Activated T-helper 1 cell treated with anti-CD3 and anti-CD28 coated beads, Interleukin-2, amount 50 U/mL, for 16 hours (primary cell): Measurements from ENCODE around the gene MBD4.

Source experiments
- DNase-seq, 2 donors: peaks; one replicate each; pipeline ENCODE4 v3.0.0-alpha.2; 2020; ENCODE audit warnings: low read depth in 1 of 2, low spot score in 1 of 2

The MBD4 gene

DNA sequence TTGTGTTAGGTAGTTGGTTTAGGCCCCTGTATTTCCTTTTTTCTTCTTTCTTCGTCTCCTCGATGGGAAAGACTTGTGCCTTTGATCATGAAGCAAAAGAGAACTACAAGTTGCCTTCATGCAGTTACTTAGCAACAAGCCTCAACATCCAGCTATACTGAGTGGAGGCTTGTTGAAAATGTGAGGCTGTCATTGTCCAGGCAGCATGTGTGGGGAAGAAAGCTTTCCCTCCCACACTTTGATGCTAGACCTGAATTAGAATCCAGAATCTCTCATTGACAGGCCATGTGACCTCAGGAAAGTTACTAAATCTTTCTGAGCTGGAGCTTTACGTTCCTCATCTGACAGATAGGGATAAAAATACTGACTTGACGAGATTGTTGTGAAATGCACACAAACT lies 24.0 kb upstream of the MBD4 start:
- no peak for DNase-seq

DNA sequence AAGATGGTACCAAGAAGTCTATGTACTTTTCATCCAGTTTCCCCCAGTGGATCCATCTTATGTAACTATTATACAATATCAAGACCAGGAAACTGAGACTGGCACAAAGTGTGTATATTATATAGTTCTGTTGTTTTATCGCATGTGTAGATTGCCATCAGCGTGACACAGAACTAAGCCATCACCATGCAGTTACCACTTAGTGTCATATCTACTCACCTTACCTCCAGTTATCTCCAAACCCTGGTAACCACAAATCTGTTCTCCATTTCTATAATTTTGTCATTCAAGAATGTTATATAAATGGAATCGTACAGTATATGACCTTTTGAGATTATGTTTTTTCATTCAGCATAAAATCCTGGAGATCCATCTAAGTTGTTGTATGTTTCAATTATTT lies 23.3 kb upstream of the MBD4 start:
- DNase-seq: no peak

DNA sequence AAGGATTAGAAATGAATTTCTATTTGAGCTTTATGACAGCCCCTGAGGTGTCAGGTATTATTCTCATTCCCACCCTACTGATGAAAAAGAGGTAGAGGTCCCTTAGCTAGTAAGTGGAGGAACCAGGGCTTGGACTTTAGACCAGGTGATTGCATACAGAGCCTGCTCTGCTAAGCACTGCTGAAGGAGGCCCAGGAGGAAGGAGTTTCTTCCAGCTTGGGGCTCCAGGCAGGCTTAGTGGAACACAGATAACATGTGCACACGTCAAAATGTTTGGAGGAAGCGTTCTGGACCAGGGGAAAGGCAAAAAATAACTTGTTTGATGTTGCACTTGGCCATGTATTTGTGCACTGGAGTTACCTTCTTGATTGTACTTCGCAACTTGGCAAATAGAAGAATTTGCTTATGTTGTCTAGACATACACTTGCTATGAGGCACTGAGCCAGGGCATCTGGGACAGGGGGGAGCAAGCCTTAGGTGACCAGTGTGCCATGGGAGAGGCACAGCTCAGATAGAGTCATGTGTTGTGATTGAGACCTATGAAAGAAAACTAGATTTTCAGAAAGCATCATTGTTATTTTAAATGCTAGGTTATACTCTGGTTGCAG lies 22.7 kb upstream of the MBD4 start:
- DNase-seq: no peak

DNA sequence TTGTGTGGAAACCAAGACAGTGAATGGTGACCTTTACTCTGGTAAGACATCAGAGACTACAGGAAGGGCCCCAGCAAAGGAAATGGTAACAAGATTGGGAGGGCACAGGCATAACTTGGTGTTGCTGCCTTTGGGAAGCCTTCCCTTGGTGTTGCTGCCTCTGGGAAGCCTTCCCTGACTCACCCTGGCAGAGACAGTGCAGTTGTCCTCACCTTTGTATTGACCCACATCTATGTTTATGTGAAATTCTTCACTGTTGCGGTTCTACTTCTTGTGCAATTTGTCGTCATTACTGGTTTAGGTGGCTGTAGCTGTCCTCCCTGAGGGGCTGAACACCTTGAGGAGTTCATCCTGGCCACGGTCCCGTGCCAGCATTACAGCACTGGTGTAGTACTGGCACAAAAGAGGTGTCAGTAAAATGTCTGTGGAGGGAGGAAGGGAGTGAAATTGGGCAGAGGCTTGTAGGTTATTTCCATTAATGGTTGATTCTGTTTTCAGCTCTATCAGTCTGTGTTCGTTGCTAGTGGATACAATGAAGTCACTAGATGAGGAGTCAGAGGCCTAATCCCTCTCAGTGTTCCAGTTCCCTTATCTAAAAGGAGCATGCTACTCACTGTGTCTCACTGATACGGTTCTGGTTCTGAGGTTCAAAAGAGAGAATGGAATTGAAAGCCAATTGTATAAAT lies 21.9 kb upstream of the MBD4 start:
- no peak for DNase-seq

DNA sequence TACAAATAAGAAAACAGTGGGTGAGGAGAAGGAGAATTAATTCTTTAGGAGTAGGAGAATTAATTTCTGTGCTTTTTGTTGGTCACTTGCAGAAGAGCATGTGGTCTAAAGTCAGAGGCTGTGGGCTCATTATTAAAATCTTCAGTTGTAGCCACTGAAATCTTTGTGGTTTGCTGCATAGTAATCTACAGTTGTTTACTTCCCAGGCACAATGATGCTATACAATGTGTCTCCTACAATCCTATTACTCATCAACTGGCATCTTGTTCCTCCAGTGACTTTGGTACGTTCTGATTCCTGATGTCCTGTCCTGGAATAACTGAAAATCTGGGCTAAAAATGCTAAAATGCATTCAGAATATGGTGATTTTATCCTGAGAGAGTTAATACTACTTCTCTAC lies 21.3 kb upstream of the MBD4 start:
- DNase-seq: no peak

DNA sequence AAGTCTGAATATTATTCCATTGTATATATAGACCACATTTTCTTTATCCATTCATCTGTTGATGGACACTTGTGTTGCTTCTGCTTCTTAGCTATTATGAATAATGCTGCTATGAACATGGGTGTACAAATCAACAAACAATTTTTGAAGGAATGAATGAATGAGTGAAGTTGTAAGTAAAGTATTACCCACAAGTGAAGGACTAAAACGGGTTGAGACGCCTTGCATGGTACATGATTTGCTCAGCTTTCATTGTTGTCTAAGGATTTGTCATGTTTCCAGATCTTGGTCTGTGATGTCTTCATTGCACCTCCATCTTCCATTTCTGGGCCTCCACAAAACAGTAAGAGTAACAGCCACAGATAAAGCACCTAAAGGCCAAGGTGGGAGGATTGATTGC lies 20.8 kb upstream of the MBD4 start:
- DNase-seq: no peak

DNA sequence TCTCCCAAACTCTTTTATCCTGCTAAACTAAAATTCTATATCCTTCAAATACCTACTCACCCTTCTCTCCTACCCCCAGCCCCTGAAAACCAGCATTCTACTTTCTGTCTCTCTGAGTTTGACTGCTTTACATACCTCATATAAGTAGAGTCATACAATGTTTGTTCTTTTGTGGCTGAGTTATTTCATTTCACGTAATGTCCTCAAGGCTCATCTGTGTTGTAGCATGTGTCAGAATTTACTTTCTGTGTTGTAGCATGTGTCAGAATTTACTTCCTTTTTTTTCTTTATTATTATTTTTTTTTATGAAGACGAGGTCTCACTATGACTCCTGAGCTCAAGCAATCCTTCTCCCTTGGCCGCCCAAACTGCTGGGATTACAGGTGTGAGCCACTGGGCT lies 20.4 kb upstream of the MBD4 start:
- DNase-seq: no peak

DNA sequence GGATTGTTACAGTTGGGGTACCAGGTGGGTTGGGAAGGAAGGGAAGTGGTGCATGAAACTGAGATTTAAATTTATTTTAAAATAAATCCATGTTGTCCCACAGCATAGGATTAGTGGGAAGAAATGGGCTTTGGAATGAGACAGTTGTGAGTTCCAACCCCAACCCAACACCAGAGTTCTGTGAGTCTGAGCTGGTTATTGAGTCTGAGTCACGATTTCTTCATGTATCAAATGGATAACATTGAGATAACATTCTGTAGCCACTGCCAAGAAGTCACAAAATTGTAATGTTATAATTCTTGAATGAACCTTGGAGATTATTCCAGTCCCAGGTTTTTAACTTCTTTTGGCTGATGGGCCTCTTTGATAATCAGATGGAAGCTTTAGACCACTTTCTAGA lies 14.0 kb upstream of the MBD4 start:
- DNase-seq: no peak

DNA sequence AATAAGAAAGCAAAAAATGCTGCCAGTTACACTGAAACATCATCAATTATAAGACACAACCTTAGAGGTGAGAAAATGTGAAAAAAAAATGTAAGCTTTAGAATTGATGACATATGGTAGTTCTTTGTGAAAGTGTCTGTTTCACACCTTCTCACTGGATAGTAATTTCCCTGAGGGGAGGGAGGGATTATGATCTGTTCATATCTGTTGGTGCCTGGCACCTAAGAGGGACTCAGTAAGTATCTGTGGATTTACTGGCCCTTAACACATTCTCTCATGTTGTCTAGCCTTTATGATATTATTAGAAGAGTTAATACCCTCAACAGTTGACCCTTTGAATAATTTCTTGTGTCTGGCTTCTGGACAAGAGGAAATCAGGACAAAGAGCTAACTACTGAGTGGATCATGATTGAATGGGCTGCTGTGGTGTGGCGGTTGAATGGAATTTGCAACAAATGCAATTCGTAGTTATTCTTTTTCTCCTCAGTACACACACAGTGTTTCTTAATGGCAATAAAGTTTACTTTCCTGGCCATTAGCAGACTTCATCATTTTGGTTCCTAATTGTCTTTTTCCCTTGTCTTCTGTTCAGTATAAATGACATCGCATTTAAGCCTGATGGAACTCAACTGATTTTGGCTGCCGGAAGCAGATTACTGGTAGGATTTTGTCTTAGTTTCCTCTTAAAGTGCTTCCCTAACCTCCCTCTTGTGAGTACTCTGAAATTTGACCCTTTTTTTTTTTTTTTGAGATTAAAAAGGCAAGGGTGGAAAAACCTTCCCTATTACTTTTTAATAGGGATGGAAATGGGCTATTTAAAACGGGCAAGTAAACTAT lies 9.7 kb upstream of the MBD4 start:
- no peak for DNase-seq

DNA sequence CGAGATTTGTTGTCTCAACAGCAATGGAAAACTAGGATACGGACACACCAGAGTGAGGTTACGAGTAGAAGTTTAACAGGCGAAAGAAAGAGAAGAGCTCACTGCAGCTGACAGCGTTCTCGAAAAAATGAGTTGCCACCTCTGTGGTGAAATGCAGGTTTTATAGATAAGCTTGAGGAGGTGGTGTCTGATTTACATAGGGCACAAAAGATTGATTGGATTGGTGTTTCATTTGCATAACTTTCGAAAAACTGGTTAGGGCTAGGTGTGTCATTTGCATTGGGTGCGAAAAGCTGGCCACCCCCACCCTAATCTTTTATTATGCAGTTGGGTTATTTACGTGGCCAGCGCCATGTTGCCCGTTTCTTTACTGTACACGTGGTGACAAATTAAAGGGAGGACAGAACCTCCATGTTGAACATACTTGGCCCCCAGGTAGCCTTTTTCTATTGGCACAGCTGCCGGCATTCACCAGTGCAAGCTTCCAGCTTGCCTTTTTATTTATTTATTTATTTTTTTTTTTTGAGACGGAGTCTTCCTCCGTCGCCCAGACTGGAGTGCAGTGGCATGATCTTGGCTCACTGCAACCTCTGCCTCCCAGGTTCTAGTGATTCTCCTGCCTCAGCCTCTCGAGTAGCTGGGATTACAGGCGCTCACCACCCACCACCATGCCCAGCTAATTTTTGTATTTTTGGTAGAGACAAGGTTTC lies 8.6 kb upstream of the MBD4 start:
- no peak for DNase-seq

DNA sequence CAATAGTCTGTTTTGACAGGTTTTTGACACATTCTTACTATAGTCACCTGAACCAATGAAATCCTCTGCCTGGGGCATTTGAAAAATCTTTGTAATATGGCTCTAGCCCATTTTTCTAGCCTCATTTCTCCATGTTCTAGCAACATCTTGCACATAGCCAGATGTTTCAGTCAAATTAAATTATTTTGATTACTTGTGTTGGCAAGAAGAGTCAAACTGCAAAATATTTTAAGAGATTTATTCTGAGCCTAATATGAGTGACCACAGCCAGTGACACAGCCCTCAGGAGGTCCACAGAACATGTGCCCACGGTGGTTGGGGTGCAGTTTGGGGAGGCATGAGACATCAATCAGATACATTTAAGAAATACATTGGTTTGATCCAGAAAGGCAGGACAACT lies 7.2 kb upstream of the MBD4 start:
- no peak for DNase-seq

DNA sequence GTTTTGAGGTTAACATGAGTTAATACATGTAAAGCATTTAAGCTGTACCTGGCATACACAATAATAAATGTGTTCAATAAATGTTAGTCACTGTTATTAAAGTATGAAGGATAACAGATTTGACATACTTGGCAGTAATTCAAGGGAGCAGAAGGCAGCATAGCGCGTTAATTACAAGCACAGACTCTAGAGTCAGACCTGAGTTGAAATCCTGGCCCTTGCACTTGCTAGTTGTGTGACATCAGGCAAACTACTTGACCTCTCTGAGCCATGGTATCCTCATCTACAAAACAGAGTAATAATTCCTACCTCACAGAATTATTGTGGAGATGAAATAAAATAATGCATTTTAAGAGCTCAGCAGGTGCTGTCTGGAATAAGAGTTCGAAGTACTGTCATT lies 5.7 kb upstream of the MBD4 start:
- DNase-seq: no peak

DNA sequence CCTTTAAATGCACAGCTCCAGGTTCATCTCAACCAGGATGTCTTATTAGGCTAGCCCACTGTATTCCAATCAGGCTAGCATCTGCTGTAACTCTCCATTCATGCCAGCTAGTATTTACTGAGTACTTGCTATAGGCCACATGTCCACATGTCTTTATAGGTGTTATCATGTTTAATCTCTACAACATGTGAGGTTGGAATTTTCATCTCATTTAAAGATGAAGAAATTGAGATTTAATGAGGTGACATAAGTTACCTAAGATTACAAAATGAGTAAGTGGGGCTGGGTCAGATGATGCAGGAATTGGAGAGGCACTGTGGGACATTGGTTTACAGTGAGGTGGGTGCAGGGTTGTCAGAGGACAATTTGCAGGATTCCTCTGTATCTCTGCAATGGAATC lies 3.2 kb upstream of the MBD4 start:
- DNase-seq: no peak

DNA sequence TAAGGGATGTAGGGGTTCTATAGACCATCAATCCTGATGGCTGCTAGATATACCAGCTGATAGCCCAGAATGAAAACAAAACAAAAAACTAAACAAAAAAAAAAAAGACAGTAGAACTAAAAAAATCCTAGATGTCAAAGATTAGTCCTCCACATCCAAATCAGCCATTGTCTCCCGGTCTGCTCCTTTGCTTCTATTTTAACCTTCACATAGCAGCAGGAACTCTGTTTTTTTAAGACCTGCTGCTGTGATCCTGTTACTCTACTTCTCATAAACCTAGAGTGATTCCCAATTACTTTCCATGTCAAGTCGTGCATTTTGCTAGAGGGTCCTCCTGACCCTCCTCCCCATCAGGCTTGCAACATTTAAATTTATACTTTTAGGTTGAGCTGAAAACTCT lies 2.7 kb upstream of the MBD4 start:
- no peak for DNase-seq

DNA sequence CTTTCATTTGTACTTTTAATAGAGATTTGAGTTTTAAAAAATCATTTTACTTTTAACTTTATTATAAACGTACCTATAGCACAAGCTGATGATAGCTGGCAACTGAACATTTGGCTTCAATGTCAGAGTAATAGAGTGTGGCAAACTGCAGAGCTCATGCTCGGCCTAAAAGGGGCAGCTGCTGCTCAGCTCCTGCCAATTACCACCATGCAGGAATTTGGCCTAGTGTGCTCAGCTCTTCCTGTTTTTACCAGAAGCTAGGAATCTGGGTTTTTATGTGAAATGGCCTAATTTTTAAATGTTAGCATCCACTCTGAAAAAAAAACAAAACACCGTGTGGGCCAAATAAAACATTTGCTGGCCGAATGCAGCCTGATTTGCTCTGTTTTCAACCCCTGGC lies 2.0 kb upstream of the MBD4 start:
- DNase-seq: no peak

DNA sequence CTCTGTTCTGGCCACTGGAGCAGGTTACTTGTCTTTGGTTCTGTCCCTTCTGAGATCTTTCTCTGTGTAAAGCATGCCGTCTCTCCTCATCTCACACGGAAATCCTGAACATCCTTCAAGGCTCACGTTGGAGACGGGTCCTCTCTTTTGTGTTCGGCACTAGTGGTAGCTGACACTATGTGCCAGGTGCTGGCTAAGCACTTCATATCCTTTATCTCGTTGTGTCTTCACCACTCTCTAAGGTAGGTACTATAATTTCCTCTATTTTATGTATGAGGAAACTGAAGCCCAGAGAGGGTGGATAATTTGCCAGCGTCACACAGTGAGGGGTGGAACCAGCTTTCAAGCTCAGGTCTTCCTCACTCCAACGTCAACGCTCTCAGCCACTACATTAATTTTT lies 1.5 kb upstream of the MBD4 start:
- DNase-seq: no peak

DNA sequence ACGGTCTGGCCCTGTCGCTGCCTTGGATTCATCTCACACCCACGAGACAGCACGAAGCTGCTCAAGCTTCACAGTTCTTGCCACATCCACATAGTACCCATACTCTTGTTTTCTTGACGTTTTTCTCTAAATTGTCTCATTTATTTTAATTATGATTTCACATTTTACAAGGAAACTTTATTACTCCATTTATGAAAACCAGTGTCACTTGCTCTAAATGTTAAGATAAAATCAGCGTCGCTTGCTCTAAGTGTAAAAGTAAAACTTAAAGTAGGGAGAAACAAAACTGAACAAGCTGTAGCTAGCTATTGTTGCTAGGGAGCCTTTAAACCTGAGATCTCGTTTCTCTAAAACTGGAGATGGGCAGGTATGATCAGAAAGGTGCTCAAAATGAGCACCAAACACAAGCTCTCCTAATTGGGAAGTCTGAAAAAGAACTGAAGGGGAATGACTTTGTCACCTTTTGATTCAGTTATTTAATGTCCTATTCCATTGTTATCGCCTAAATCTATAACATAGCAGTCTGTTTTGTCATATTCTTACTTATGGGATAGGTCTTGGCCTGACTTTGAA lies 956 bp upstream of the MBD4 start:
- DNase-seq: no peak

DNA sequence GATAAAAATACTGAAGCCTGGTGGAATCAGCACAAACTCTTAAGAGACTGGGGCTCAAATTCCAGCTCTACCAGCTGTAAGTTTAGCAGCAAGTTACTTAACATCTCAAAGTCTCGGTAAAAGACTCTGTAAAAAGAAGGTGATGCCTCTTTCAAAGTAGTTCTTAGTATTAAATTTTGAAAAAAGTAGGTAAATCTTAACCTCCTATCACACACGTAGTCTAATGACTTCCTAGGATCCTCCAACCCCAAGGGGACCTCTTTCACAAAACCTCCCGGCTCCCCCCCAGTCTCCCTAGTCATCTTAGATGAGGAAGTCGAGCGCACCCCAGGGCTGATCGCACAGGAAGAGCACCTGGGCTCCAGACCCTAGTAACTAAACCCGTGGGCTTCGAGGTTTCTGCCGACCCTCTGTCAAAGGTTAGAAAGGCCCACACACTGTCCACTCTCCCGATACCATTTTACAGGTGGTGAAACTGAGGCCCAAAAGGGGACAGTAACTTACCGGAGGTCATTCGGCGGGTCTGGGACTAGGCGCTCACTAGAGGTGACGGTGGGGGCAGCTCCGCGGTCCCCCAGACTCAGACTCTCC lies 427 bp downstream of the MBD4 start:
- DNase-seq: no peak

DNA sequence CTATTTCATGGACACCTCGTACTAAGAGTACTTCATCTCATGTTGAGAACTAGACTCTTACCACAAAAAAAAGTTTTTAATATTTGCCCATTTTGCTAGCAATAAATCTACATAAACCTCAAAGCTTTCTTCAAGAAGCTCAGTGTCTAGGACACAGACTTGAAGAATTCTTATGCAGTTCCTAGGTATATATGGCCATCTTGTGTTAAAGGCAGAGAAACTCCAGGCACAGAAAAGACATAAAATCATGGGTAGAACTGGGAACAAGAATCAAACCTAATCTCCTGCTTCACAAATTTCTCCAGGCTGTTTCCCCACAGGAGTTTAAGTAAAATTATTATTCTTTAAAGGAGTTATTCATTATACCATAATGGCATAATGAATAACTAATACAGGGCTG lies 4.4 kb downstream of the MBD4 start:
- no peak for DNase-seq

DNA sequence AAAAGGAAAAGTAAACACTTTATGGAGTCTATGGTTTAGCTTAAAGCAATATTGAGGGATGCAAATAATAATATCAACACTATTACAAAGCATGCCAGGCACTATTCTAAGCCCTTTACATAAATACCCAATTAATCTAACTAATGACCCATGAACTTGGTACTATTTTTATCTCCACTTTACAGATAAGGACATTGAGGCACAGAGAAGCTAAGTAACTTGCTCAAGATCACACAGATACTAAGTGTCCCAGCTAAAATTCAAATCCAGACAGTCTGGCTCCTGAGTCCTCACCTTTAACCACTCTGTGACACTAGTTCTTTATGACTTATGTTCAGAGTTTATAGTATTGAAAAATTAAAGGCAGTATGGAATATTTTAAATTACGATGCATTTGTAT lies 5.6 kb downstream of the MBD4 start:
- no peak for DNase-seq

DNA sequence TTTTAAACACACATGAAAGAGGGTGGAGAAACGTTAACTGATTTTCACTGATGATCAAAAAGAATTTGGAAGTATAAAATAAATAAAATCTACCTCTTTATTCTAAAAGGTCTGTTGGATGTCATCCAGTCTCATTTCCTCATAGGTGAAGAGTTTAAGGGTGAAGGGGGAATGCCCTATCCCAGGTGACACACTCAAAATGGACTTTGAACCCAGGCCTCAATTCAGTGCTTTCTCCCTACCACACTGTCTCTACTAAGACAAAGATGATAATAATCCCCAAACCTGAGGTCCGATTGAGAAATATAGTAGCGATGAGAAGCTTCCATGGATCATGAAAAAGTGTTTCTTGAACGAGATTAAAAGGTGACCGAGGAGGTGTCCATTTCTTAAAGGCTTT lies 6.2 kb downstream of the MBD4 start:
- DNase-seq: no peak
